ENCODE data around the gene CYSLTR2.

CYSLTR2 gene

GRCh38 chr13:48636550-48636949 is 17.2 kb upstream of the CYSLTR2 start:
- POLR2A ChIA-PET = no interaction called here
- TF ChIP-seq ZNF777 (tag by site-specific recombination; IDR thresholded peaks at IDR 0.05; ENCODE audit: borderline replicate concordance) = no peak
- TF ChIP-seq TRIM28 (IDR thresholded peaks at IDR 0.05; ENCODE audit: borderline replicate concordance, low read length) = no peak
- TF ChIP-seq ZNF791 (tag by site-specific recombination; IDR thresholded peaks at IDR 0.05) = no peak
- TF ChIP-seq GLI2 (tag by site-specific recombination; IDR thresholded peaks at IDR 0.05; ENCODE audit: borderline replicate concordance, low read depth) = no peak
- no peak for TF ChIP-seq ZNF548 (tag by site-specific recombination; IDR thresholded peaks at IDR 0.05)
- TF ChIP-seq ZFP69B (tag by site-specific recombination; IDR thresholded peaks at IDR 0.05) = no peak
- no peak for TF ChIP-seq ZNF26 (tag by site-specific recombination; IDR thresholded peaks at IDR 0.05)
- no peak for TF ChIP-seq ZBTB49 (tag by site-specific recombination; IDR thresholded peaks at IDR 0.05; ENCODE audit: low read depth)
- no peak for TF ChIP-seq ZNF692 (tag by site-specific recombination; IDR thresholded peaks at IDR 0.05)
- no peak for TF ChIP-seq ZBTB1 (tag by site-specific recombination; IDR thresholded peaks at IDR 0.05)
- no peak for TF ChIP-seq ZNF280D (tag by site-specific recombination; IDR thresholded peaks at IDR 0.05)
- TF ChIP-seq SALL2 (tag by site-specific recombination; IDR thresholded peaks at IDR 0.05; ENCODE audit: borderline replicate concordance) = no peak
- Histone ChIP-seq H3K27ac (ENCODE audit: extremely low read depth, low read depth, low read length) (no peak overlapping the region), H3K9me3 (ENCODE audit: control insufficient read depth, insufficient read depth, low read depth, low read length) (no peaks in the 10 kb centered on the region), H3K4me1 (ENCODE audit: control insufficient read depth, insufficient read depth, low read length) (no peaks in the 10 kb centered on the region), H3K36me3 (ENCODE audit: control insufficient read depth in 2 of 2, insufficient read depth in 1 of 2, low read length in 2 of 2) (no peaks in the 10 kb centered on the region), H3K4me3 (ENCODE audit: low read depth, low read length) (no peak overlapping the region)
- CTCF ChIA-PET = interaction anchor here (1.0 kb wide), 1 partner anchor 95 kb away, joined by 3 read pairs; no protein-coding TSS in a partner anchor

GRCh38 chr13:48637601-48638000 is 16.1 kb upstream of the CYSLTR2 start:
- no peak for TF ChIP-seq ZFP69B (tag by site-specific recombination; IDR thresholded peaks at IDR 0.05)
- no peak for TF ChIP-seq CTCF (tag by site-specific recombination; IDR thresholded peaks at IDR 0.05)
- TF ChIP-seq ZSCAN30 (tag by site-specific recombination; IDR thresholded peaks at IDR 0.05) = no peak
- no peak for TF ChIP-seq ZNF2 (tag by site-specific recombination; IDR thresholded peaks at IDR 0.05)
- no peak for TF ChIP-seq FEZF1 (tag by site-specific recombination; IDR thresholded peaks at IDR 0.05)
- no peak for TF ChIP-seq KLF7 (tag by site-specific recombination; IDR thresholded peaks at IDR 0.05; ENCODE audit: borderline replicate concordance)
- POLR2A ChIA-PET = no interaction called here
- Histone ChIP-seq H3K4me1 (ENCODE audit: control insufficient read depth, insufficient read depth, low read length) (no peaks in the 10 kb centered on the region), H3K27ac (ENCODE audit: extremely low read depth, low read depth, low read length) (no peak overlapping the region), H3K36me3 (ENCODE audit: control insufficient read depth in 2 of 2, insufficient read depth in 1 of 2, low read length in 2 of 2) (no peaks in the 10 kb centered on the region), H3K9me3 (ENCODE audit: control insufficient read depth, insufficient read depth, low read depth, low read length) (no peaks in the 10 kb centered on the region), H3K4me3 (ENCODE audit: low read depth, low read length) (no peak overlapping the region)
- CTCF ChIA-PET = interaction anchor here (0.7 kb wide), 1 partner anchor 41 kb away, joined by 4 read pairs; no protein-coding TSS in a partner anchor

Measured in HEK293 (cell line).